HUES48 (cell line): Measurements from ENCODE around the gene CCL27.
A peak's percentile ranks its signal among the peaks of the same experiment; 100 is the strongest.

ENCODE experiments used
- H3K27ac ChIP-seq: one replicate; pipeline ENCODE4 v1.7.0; 2013; ENCODE audit warnings: low read depth, low read length, inconsistent platforms
- H3K27me3 ChIP-seq: 2 replicates; pipeline ENCODE4 v1.6.1; 2013; ENCODE audit warnings: mild to moderate bottlenecking, low read length; ENCODE audit not compliant: control insufficient read depth, insufficient read depth
- H3K36me3 ChIP-seq: 2 replicates; pipeline ENCODE4 v1.6.1; 2013; ENCODE audit warnings: low read length; ENCODE audit not compliant: control insufficient read depth, insufficient read depth
- H3K4me1 ChIP-seq: 2 replicates; pipeline ENCODE4 v1.6.1; 2013; ENCODE audit warnings: mild to moderate bottlenecking, low read length; ENCODE audit not compliant: control insufficient read depth, insufficient read depth
- H3K4me3 ChIP-seq: 2 replicates; pipeline ENCODE4 v1.5.1; 2013; ENCODE audit warnings: mild to moderate bottlenecking, low read depth, low read length
- H3K9ac ChIP-seq: 2 replicates; pipeline ENCODE4 v1.6.1; 2013; ENCODE audit warnings: mild to moderate bottlenecking, low read depth, low read length, moderate library complexity
- H3K9me3 ChIP-seq: 2 replicates; pipeline ENCODE4 v1.6.1; 2013; ENCODE audit warnings: low read length; ENCODE audit not compliant: control insufficient read depth, insufficient read depth

CCL27 gene

DNA sequence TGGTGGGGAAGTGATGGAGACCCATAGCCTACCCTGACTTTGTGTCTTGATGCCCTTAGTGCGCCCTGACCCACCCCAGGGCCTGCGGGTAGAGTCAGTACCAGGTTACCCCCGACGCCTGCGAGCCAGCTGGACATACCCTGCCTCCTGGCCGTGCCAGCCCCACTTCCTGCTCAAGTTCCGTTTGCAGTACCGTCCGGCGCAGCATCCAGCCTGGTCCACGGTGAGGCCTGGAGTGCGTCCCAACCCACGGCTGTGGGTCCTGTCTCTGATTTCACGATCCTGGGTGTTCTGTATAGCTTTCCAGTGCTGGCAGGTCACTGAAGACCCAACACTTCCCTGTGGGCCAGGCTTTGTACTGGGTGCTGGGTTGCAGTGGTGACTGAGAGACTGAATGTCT is 4.0 kb downstream of the CCL27 start:
- Histone ChIP-seq H3K27me3 (no peaks in the 10 kb centered on the region), H3K27ac (no peak overlapping the region), H3K9me3 (no peaks in the 10 kb centered on the region), H3K4me1 (peaks cover 4% of the 10 kb centered on the region; the same call in 1 of the 2 replicates), H3K36me3 (no peaks in the 10 kb centered on the region), H3K9ac (no peak overlapping the region), H3K4me3 (no peak overlapping the region)

DNA sequence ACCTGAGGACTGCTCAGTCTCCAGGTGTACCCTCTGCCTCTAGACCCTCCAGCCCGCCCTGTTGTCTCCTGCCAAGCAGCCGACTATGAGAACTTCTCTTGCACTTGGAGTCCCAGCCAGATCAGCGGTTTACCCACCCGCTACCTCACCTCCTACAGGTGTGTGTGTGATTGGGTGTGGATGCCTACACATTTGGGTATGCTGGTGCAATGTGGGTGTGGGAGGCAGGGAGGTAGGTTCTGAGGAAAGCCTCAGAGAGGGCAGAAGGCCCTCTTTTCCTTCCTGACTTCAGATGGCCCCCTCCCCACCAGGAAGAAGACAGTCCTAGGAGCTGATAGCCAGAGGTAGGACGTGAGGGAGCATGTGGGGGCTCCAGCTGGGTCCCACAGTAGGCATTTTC is 5.5 kb downstream of the CCL27 start:
- no peaks in the 10 kb centered on the region for H3K36me3 ChIP-seq
- H3K4me3 ChIP-seq: no peak overlapping the region
- H3K27me3 ChIP-seq: no peaks in the 10 kb centered on the region
- H3K27ac ChIP-seq: no peak overlapping the region
- peaks cover 18% of the 10 kb centered on the region for H3K4me1 ChIP-seq
- H3K9me3 ChIP-seq: no peaks in the 10 kb centered on the region
- H3K9ac ChIP-seq: no peak overlapping the region

DNA sequence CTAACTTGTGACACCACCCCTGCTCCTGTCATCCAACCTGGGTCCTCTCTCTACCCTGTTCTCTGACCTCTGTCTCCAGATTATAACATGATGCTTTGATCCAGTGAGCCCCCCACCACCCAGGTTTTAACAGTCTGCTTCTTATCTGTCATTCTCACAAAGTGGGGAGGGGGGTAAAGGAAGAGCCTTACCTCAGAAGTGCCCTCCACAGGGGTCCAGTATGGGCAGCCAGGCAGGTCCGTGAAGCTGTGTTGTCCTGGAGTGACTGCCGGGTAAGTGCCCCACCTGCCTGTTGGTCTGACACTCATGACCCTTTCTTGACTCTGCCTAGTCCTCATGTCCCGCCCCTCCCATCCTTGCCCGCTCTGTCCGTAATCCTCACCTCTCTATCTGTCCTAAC is 7.1 kb downstream of the CCL27 start:
- H3K4me3 ChIP-seq: no peak overlapping the region
- H3K27ac ChIP-seq: no peak overlapping the region
- no peaks in the 10 kb centered on the region; the same call in 1 of the 2 replicates for H3K36me3 ChIP-seq
- peaks cover 18% of the 10 kb centered on the region for H3K4me1 ChIP-seq
- H3K27me3 ChIP-seq: no peaks in the 10 kb centered on the region
- no peak overlapping the region for H3K9ac ChIP-seq
- no peaks in the 10 kb centered on the region for H3K9me3 ChIP-seq

DNA sequence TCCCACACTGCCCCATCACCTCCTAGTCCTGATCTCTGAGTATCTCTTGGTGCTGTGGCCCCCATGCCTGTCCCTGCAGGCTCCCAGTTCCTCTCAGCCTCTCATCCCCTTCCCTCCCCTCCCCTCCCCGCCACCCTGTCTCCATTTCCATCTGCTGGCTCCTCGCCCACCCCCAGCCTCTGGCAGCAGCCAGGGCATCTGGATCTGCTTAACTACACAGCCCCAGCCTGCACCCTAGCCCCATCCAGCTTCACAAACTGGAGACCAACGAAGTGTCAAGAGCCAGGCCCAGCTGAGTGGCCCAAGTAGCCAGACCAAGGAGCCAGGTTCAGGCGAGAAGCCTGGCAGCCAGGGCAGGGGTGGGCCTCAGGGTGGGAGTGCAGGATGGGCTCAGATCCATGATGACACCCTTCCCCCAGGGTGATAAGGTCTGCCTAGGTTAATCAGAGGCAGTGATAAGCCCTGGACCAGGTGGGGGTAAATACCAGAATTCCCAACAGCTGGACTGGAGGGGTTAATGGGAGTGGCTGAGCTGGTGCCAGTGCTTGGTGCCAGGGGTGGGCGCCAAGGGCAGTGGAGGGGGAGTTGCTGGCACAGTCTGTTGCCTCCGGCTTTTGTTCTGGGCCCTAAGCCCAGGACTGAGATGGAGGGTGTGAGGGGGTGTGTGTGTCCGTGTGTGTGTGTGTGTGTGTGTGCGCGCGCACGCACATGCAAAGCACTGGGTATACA is 8.0 kb downstream of the CCL27 start:
- H3K4me1 ChIP-seq: peaks cover 18% of the 10 kb centered on the region
- peaks cover 6% of the 10 kb centered on the region for H3K36me3 ChIP-seq
- no peaks in the 10 kb centered on the region for H3K27me3 ChIP-seq
- H3K9ac ChIP-seq: no peak overlapping the region
- H3K4me3 ChIP-seq: no peak overlapping the region
- no peak overlapping the region for H3K27ac ChIP-seq
- no peaks in the 10 kb centered on the region for H3K9me3 ChIP-seq

DNA sequence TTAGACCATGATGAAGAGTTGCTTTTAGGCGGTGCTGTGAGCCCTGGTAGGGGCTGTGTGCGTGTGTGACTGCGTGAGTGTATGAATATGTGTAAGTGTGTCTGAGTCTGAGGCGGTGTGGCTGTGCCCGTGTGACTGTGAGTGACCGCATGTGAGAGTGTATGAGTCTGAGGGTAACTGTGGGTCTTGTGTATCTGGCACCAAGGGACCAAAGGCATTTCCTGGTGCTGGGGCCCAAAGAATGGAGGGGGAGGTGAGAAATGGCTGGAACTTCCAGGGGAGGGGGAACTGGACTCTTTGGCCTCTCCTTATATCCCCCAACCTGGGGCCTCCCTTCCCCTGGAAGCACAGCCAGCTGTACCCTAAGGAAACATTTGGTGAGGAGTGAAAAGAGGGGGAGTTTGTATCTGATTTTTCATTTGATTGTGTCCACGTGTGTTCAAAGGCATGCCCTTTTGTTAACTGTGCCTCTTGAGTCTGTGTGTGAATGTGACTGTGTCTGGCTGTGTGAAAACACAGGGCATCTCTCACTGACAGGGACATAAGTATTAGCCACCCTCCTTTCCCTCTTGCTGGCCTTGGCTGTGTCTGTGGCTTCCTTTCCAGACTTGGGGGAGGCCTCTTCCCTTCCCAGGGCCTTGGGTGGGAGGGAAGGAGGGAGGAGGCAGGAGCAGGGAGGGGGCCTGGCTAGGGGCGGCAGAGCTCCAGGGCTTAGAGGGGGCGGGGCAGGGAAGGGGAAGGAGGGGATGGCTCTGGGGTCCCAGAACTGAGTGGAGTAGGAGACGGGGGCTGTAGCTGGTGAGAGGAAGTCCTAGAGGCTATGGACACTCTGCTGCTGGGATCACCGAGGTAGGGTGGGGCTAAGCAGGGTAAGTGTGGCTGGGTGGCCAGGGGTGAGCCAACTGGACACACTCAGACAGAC is 9.0 kb downstream of the CCL27 start:
- Histone ChIP-seq H3K27ac (no peak overlapping the region), H3K27me3 (no peaks in the 10 kb centered on the region), H3K36me3 (peaks cover 17% of the 10 kb centered on the region), H3K9ac (no peak overlapping the region), H3K9me3 (no peaks in the 10 kb centered on the region), H3K4me1 (peaks cover 18% of the 10 kb centered on the region), H3K4me3 (no peak overlapping the region)

DNA sequence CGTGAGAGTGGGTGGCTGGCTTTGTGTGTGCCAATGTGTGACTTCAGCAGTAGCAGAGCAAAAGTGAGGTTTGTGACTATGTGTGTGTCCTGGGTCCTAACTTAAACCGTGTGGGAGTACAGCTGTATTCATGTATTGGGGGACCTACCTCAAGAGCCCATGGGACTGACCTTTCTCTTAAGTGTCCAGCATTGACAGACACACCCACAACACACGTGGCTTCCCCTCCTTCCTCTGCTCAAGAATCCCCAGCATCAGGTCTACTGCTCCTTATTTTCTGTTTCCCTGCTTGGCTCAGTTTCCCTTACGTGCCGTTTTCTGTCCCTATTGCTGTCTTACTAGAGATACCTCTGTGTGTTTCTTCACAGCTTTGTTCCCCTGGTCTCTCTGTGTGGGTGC is 9.9 kb downstream of the CCL27 start:
- Histone ChIP-seq H3K9ac (no peak overlapping the region), H3K9me3 (no peaks in the 10 kb centered on the region), H3K4me3 (peak overlapping the region; percentile 62; the same call in 1 of the 2 replicates), H3K36me3 (peaks cover 23% of the 10 kb centered on the region), H3K4me1 (peaks cover 20% of the 10 kb centered on the region), H3K27me3 (no peaks in the 10 kb centered on the region), H3K27ac (no peak overlapping the region)

DNA sequence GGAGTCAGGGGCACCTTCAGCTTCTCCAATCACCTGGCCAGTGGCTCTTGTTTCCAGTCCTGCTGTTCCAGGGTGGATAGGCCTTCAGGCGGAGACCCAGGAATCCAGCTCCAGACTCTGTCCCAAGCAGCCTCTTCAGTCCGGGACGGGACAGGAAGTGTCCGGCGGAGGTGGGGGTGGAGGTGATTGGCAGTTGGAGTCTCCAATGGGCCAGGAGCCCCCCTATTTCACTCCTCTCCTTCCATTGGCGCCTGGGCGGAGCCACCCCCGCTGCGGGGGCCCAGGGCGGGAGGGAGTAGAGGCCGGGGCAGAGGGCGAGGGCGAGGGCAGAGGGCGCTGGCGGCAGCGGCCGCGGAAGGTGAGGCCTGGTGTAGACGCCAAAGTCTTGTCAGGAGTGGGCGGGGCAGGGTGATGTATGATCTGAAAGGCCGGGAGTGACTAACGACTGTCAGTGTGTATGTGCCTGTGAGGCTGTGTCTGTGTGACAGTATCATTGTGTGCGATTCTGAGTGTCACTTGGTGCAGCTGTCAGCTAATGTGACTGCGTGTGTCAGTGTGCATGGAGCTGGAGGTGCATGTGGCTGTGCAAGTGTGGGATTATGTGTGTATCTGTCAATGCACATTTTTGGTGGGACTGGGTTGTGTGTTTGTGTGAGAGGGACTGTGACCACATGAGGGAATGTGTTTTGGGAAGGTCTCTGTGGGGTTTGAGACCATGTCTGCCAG is 10.4 kb downstream of the CCL27 start, which contains the start of gene IL11RA:
TSS of gene IL11RA (plus strand) at position 310 of the 726 bp plus-strand sequence. CDS start 3,033 bp downstream, outside the sequence.
- no peaks in the 10 kb centered on the region for H3K27me3 ChIP-seq
- H3K9ac ChIP-seq: no peak within 1 kb of the TSS
- no peak within 1 kb of the TSS for H3K27ac ChIP-seq
- H3K9me3 ChIP-seq: no peaks in the 10 kb centered on the region
- H3K4me1 ChIP-seq: peaks cover 25% of the 10 kb centered on the region
- peaks cover 23% of the 10 kb centered on the region for H3K36me3 ChIP-seq
- peak within 1 kb of the TSS; percentile 62 for H3K4me3 ChIP-seq

DNA sequence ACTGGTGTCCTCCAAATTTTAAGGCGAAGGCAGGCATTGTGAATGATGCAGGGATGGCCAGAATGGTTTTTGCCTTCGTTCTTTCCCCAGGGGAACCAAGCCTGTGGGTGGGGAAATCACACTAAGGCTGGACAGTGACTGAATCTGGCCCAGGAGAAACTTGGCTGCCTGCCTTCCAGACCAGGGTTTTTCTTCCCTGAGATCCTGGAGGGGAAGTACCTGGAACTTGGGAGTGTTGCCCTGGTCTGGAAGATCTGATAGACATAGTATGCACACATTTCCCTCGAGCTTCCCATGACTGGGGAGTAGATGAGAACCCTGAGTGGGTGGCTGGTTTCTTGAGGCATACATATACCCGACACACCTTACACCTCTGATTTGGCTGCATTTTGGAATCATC is 11.1 kb downstream of the CCL27 start:
- no peak overlapping the region for H3K27ac ChIP-seq
- no peak overlapping the region for H3K9ac ChIP-seq
- peaks cover 23% of the 10 kb centered on the region for H3K36me3 ChIP-seq
- H3K9me3 ChIP-seq: no peaks in the 10 kb centered on the region
- peak overlapping the region; percentile 62 for H3K4me3 ChIP-seq
- H3K27me3 ChIP-seq: no peaks in the 10 kb centered on the region
- H3K4me1 ChIP-seq: peaks cover 26% of the 10 kb centered on the region

DNA sequence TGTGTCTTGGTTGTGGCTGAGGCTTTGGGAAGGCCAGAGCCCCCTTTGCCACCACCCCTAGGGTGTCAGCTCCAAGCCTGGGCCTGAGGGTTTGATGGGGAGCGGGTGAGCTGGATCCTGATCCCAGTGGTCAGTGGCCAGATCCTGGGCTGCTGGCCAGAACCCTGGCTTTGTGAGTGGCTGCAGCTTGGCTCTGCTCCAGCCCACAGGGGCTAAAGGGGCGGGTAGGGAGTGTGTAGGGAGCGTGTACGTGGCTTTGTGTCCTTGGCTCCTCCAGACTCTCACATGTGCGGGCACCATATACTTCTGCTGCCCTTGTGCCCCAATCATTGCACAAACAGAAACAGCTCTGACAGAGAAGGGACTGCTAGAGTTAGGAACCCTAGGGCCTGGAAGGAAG is 11.6 kb downstream of the CCL27 start:
- Histone ChIP-seq H3K27ac (no peak overlapping the region), H3K27me3 (no peaks in the 10 kb centered on the region), H3K9ac (no peak overlapping the region), H3K4me1 (peaks cover 31% of the 10 kb centered on the region), H3K4me3 (no peak overlapping the region), H3K36me3 (peaks cover 23% of the 10 kb centered on the region), H3K9me3 (no peaks in the 10 kb centered on the region)

DNA sequence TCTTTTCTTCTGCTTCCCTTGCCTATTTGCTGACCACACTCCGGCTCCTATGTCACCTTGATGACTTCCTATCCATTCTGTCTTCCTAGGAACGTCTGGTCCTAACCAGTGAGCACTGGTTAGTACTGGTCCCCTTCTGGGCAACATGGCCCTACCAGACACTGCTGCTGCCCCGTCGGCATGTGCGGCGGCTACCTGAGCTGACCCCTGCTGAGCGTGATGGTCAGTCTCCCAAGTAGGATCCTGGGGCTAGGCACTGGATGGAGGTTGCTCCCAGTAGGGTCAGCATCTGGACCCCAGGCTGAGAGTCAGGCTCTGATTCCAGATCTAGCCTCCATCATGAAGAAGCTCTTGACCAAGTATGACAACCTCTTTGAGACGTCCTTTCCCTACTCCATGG is 13.8 kb downstream of the CCL27 start:
- peaks cover 23% of the 10 kb centered on the region for H3K36me3 ChIP-seq
- H3K4me3 ChIP-seq: no peak overlapping the region
- H3K9ac ChIP-seq: no peak overlapping the region
- no peak overlapping the region for H3K27ac ChIP-seq
- H3K9me3 ChIP-seq: no peaks in the 10 kb centered on the region
- no peaks in the 10 kb centered on the region for H3K27me3 ChIP-seq
- peaks cover 30% of the 10 kb centered on the region for H3K4me1 ChIP-seq
